ENCODE results near the gene SRA1. TPM values are rescaled to one million over a fixed set of nuclear protein-coding genes. Genes with fewer than 3 reads are reported as not detected.

The SRA1 gene
- total and polyA plus RNA-seq, 2 of the 8 experiments (the other 6 are each of a cell fraction or from before 2014, with no cell fraction given), result 27.4 to 39.4 TPM

DNA sequence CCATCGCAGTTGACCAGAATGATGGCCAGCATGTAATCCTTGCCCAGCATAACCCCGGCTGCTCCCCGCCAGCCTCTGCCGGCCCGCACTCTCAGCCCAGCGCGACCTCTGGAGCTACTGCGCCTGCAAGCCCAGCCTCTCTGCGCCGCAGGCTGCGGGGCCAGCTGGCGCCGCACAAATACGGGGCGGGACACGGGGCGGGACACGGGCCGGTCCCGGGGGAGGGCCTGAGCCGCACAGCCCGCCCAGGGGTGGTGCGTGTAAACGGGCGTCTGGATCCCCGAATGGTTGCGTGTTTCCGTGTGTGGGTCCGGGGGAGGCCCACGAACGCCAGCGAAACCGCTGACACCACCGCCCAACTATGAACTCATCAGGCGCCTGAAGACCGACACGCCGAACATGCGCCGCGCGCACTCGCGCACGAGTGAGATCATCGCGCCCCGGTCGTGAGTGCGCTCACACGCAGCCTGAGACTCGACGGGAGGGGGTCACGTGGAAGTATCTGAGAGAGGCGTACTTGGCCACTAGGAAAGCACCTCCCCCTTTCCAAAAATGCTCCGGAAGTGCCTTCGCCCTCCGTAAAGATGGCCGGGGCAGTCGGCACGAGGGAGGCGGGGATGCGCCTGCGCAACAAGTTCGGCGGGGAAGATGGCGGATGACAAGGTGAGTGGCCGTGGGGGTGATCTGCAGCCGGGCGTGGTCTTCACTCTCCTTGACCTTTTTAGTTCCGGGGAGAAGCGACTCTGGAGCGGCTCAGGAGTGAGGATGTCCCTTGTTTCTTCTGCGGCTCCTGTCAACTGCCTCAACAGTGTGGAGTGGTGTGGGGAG is 7.1 kb upstream of the SRA1 start, which contains the start of the genes APBB3 and SLC35A4 (continued):
- peak; percentile 20 to 54; a peak in 2 of 4 replicates for TF ChIP-seq SIN3A (conservative IDR thresholded peaks at IDR 0.05 in 1 of 2, IDR thresholded peaks at IDR 0.05 in 1 of 2; ENCODE audit: low read depth in 1 of 2, low read length in 2 of 2)
- no peak for TF ChIP-seq NANOG (IDR thresholded peaks at IDR 0.05; ENCODE audit: insufficient read depth, low read depth, low read length, poor library complexity, severe bottlenecking)
- TF ChIP-seq, protein P1, sequence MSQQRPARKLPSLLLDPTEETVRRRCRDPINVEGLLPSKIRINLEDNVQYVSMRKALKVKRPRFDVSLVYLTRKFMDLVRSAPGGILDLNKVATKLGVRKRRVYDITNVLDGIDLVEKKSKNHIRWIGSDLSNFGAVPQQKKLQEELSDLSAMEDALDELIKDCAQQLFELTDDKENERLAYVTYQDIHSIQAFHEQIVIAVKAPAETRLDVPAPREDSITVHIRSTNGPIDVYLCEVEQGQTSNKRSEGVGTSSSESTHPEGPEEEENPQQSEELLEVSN (IDR thresholded peaks at IDR 0.05), result peak; percentile 96
- peak; percentile 74; the same call in 1 of the 2 replicates for TF ChIP-seq RBBP5 (IDR thresholded peaks at IDR 0.05; ENCODE audit: borderline replicate concordance, low read depth, low read length)
- no peak; the same call in 1 of the 2 replicates for TF ChIP-seq KDM5A (IDR thresholded peaks at IDR 0.05; ENCODE audit: low read length)
- no peak for TF ChIP-seq CBX5 (IDR thresholded peaks at IDR 0.05; ENCODE audit: low read depth, low read length)
- peak; percentile 10; the same call in 1 of the 2 replicates for TF ChIP-seq SP1 (IDR thresholded peaks at IDR 0.05; ENCODE audit: low read depth, low read length)
- no peak for TF ChIP-seq CHD1 (IDR thresholded peaks at IDR 0.05; ENCODE audit: low read depth, low read length)
- no peak for TF ChIP-seq FOSL1 (IDR thresholded peaks at IDR 0.05; ENCODE audit: insufficient read depth, low read depth, low read length)
- TF ChIP-seq EP300 (IDR thresholded peaks at IDR 0.05; ENCODE audit: borderline replicate concordance in 1 of 2, low read depth in 2 of 2, low read length in 2 of 2), result no peak
- TF ChIP-seq CREB1 (IDR thresholded peaks at IDR 0.05), result peak; percentile 96
- TF ChIP-seq JUN (IDR thresholded peaks at IDR 0.05; ENCODE audit: low read depth, low read length), result no peak
- TF ChIP-seq TBP (IDR thresholded peaks at IDR 0.05; ENCODE audit: low read depth, low read length), result peak; percentile 74
- peak; percentile 34; the same call in 1 of the 2 replicates for TF ChIP-seq GTF2F1 (IDR thresholded peaks at IDR 0.05; ENCODE audit: borderline replicate concordance, low read depth, low read length)
- TF ChIP-seq MAFK (IDR thresholded peaks at IDR 0.05; ENCODE audit: low read depth, low read length), result no peak
- TF ChIP-seq CHD2 (IDR thresholded peaks at IDR 0.05; ENCODE audit: low read length), result no peak
- peak; percentile 83; the same call in 1 of the 2 replicates for TF ChIP-seq SP4 (IDR thresholded peaks at IDR 0.05; ENCODE audit: low read length)
- no peak for TF ChIP-seq GABPA (IDR thresholded peaks at IDR 0.05; ENCODE audit: borderline replicate concordance, insufficient read depth, low read length)
- TF ChIP-seq JUND (IDR thresholded peaks at IDR 0.05; ENCODE audit: low read length), result 0 out of 2 replicates have a peak, but pooled peaks have one; percentile 17
- TF ChIP-seq TAF1 (IDR thresholded peaks at IDR 0.05; ENCODE audit: low read depth, low read length), result peak; percentile 67
- no peak for TF ChIP-seq TCF12 (IDR thresholded peaks at IDR 0.05; ENCODE audit: low read depth, low read length)
- TF ChIP-seq RAD21 (IDR thresholded peaks at IDR 0.05 in 1 of 2, conservative IDR thresholded peaks at IDR 0.05 in 1 of 2; ENCODE audit: low read depth in 2 of 2, low read length in 2 of 2), result peak in 1 of 2 experiments; percentile 7; a peak in 1 of 4 replicates
- peak; percentile 99 for TF ChIP-seq BACH1 (IDR thresholded peaks at IDR 0.05; ENCODE audit: low read length)
- TF ChIP-seq BRCA1 (IDR thresholded peaks at IDR 0.05; ENCODE audit: low read depth, low read length), result no peak

Measured in H1 (cell line).